Activated naive CD4-positive, alpha-beta T cell treated with Interleukin-2 at 50 U/mL for 16 hours (primary cell): ENCODE data around the gene LRRTM4.

Experiments used
- DNase-seq: peaks from one replicate; pipeline ENCODE4 v3.0.0-alpha.2; 2020

The LRRTM4 gene

DNA sequence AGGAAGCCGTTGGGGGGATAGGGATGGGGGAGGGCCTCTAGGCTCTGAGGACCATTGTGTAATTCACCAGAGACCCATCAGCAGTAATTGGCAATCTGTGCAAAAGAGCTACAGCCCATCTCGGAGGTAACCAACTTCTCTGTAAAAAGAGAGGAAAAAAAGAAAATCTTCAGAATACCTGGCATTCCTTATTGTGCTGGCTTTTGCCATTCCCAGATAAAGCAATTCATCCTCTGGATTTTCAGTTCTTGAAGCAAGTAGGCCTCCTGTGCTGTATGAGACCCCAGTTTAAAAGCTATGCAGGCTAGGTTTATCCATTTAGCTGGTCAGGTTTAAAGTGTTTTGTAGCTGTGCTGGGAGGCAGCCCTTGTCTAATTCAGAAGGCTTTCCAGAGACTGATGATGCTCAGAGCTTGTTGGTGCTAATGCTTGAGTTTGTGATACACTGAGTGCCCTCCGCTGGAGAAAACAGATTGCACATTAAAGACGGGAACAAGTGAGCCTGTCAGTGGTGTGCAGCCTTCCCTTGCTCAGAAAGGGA is at the start of gene LRRTM4:
Gene LRRTM4, minus strand, starts transcription at position 446 of the 540 bp plus-strand sequence.
- no peak for DNase-seq

GRCh38 chr2:77571545-77571944 is 49.4 kb upstream of the LRRTM4 start:
- no peak for DNase-seq

DNA sequence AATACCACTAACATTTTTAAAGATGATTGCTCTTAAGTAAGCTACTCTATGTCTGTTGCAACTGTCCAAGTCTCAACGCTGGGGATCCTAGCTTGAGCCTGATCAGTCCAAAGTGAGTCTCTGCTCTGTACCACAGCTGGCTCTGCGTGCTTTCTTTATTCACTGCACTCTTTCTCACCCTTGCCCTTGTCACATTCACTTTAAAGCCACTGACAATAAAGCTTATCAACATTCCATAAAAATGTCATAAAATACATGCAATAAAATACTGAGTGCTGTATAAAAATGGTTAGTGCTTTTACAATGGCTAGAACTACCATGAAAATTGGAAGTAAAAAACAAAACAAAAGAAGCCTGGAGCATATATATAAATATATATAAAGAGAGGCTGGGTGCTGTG is 45.5 kb upstream of the LRRTM4 start:
- DNase-seq = no peak

DNA sequence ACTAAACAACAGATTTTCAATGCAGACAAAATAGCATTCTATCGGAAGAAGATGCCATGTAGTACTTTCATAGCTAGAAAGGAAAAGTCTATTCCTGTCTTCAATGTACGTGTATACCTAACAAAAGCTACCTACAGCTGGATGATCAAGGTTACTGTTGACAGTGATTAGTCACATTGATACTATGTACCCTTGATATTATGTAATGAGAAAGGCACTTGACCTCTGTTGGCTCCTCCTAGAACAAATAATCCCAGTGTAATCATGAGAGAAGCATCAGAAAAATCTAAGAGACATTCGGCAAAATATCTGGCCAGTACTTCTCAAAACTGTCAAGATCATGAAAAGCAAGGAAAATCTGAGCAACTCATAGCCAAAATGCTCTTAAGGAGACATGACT is 44.4 kb upstream of the LRRTM4 start:
- DNase-seq = no peak

DNA sequence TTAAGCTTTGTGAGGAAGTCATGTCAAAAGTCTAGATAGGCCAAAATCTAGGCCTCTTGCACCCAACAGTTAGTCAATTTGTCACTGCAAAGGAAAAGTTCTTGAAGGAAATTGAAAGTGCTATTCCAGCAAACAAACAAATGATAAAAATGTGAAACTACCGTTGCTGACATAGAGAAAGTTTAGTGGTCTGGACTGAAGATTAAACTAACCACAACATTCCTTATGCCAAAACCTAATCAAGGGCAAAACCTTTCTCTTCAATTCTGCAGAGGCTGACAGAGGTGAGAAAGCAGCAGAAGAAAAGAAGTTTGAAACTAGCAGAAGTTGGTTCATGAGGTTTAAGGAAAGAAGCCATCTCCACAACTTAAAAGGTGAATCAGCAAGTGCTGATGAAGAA is 44.0 kb upstream of the LRRTM4 start:
- no peak for DNase-seq

DNA sequence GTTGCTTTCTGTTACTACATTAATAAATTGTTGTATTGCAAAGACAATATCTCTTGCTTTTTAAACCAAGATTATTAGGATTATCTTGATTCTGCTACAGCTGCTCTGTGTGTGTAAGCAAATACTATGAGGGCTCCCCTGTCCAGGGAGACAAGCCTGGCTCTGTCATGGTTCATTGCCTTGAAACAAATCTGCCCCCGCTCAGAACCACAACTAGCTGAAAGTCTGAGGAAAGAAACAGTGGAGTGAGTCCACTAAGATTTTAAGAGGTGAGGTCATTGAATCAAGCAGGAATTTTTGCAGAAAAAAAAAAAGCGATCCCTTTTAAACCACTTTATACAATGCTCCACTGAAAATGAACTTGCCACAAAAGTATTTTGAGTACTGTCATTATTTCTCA is 30.8 kb upstream of the LRRTM4 start:
- no peak for DNase-seq

DNA sequence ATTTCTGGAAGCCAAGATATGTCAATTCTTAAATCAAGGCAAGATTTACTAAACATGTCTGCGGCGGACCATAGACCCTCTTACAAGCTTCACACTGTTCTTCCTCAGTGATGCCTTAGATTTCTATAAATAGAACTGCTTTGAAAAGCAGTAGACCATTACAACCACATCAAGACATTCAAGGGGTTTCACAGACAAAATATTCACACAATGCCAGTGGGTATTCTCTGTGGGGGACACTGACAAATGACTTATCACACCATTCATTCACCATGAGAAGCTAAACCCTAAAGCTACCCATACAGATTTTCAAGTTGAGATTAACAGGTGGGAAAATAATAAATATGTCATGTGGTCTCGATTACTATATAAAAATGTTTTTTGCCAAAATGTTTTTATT is 15.9 kb upstream of the LRRTM4 start:
- no peak for DNase-seq

GRCh38 chr2:77522888-77523287 is 712 bp upstream of the LRRTM4 start:
- no peak for DNase-seq

GRCh38 chr2:77521548-77521891 is 656 bp downstream of the LRRTM4 start:
- DNase-seq = no peak

DNA sequence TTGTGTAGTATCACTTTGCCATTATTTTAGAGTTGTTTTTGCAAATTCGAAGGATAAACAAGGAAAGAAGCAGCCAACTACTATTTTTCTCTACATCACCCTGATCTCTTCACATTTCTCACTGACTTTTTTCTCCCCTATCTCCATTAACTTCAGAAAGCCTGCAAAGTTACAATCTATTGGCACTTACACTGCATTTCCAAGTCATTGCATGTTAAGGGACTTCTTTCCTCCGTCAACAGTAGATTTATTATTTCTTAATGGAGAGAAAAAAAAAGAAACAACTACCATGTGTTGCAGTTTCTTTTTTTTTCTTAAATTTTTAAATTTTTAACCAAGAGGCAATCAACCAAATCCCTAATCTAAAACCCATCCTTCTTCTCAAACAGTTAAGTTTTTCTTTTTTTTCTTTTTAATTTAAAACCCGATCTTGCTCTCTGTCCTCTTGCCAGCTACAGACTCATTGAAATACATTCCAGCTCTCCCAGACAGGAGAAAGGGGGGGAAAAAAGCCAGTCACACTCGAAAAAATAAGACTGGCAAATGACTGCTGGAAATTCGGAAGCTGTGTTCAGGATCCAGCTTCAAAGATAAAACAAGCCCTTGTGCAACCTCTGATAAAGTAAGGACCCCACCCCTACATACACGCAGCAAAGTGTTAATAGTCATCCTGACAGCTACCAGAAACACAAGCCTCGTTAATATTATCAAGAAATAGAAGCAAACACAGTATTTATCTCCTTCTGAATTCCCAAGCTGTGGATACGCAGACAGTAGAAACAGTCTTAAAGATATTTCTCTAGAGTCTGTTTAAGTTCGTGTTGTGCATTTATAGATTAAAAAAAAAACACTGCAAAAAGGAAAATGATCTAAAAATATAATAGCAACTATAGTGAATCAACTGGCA is 1.3 kb downstream of the LRRTM4 start:
- no peak for DNase-seq

GRCh38 chr2:77519888-77520506 is 2.2 kb downstream of the LRRTM4 start:
- DNase-seq = no peak

DNA sequence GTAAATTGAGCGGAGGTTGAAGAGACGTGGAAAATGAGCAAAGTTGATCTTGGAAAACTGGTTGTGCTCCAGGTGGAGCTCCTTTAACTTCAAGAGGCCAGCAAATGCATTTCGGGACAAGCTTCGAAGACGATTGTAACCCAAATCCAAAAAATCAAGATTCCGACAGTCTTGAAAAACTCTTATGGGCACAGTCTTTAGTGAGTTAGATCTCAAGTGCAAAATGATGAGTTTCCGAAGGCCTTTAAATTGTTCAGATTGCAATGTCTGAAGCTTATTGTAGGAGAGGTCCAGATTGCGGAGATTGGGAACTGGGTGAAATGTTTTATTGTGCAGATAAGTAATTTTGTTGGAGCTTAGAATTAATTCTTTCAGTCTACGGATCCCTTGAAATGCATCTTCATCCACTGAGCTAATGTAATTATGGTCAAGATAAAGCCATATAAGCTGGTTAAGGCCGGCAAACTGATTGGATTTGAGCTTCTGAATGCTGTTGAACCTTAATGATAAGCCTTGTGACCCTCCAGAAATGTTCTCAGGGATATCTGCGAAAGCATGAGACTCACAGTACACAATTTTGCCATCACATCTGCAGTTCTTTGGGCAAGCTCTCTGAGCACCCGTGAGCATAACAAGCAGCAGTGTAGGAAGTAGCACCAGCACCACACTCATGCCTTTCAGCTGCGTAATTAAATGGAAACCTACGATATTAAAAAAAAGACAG is 2.9 kb downstream of the LRRTM4 start:
- no peak for DNase-seq

- no peak for DNase-seq
Measured at GRCh38 chr2:77518311-77518710, 3.9 kb downstream of the LRRTM4 start.

DNA sequence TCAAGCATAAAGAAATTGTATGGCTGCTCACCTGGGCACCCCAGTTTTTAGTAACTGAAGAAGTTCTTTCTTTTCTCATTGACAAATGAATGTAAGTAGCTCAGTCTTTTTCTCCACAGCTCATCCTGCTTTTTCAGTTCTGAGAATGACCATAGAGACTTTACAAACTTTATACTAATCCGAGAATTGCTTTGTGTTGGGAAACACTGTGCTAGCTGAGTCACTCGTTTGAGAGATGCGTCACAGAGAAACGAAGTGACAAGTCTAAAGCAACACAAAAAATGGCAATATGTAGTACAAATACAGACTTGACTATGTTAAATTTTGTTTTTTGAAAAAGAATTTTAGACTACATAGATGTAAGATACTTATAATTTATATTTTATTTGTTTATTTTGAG is 9.0 kb downstream of the LRRTM4 start:
- DNase-seq = no peak

DNA sequence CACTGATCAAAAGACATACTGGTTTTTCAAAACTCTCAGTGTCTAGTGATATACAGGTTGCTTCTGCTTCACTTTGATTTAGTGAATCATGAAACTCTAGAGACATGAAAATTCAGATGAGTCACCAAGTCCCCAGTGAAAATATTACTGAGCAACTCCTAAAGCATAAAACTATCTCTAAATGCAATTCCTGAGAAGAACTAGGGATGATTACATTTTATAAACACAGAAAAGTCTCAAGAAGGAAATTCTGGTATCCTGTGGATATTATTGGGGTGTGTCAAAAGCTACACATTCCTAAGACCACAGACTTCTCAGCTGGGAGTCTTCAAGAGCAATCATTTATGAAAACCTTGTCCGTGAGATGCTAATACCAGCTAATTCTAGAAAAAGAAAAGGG is 9.7 kb downstream of the LRRTM4 start:
- DNase-seq = no peak

GRCh38 chr2:77508511-77508910 is 13.7 kb downstream of the LRRTM4 start:
- DNase-seq = no peak

DNA sequence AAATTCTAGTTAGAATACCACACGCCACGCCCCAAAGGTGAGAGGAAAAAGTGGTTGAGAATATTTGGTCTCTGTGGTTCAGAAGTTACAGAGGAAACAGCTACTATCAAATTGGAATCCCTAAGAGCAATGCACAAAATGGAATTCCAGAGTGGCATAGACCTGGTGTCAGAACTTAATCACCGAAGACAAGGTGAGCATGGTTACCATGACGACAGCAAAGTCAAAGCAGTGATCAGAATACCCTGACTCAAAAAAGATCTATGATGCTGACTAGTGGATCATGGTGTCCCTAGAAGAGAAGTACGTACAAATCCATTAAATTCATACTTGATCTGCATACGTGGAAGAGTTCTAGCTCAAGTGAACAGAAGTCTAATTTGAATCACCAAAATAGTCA is 14.5 kb downstream of the LRRTM4 start:
- no peak for DNase-seq

DNA sequence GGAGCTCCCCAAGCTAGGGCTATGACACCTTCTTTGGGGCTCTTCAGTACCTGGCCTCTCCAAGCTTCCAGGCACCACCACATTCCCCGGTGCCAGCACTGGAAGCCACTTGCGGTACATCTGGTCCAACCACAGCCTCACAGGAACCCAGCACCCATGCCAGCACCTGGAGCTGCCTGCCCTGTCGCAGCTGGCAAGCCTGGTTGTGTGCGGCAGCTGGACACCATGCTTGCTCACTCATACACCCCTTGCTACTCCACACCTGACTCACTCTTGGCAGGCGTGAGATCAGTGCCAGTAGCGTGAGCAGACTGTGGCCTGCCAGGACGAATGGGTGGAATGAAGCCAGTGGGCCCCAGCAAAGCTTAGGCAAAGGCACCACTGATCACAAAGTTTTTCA is 34.0 kb downstream of the LRRTM4 start:
- DNase-seq = no peak

DNA sequence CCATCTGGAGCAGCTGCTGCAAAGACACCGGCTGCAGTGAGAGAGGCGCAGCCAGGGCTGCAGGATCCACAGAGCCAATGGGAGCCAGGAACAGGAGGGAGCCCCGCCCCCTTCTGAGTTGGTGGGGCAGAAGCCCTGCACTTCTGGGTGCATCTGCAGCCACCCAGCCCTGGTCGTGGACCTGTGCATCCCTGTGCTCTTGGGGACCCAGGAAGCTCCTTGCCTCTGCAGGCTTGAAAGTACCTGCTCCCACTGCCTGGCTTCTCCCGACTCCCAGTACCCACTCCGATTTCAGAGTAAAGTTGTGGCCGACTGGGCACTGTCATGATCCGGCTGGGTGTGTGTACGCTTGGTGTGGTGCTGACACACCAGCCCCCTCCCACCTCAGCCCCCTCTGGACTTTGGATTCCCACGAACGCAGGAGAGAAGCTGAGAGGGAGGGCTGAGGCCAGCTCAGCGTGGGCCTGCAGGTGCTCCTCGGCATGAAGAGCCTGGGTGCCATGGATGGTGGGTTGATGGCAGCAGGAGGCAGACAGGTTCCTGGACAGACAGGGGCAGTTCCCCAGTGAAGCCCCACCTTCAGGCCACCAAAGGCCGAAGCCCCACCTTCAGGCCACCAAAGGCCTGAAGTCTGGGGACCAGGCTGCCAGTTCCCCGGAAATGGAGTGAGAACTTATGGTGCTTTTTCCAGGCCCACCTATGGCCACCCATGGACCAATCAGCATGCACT is 34.9 kb downstream of the LRRTM4 start:
- DNase-seq = no peak

- no peak for DNase-seq
Measured at GRCh38 chr2:77484026-77484425, 38.1 kb downstream of the LRRTM4 start.

GRCh38 chr2:77479895-77480294 is 42.3 kb downstream of the LRRTM4 start:
- no peak for DNase-seq

DNA sequence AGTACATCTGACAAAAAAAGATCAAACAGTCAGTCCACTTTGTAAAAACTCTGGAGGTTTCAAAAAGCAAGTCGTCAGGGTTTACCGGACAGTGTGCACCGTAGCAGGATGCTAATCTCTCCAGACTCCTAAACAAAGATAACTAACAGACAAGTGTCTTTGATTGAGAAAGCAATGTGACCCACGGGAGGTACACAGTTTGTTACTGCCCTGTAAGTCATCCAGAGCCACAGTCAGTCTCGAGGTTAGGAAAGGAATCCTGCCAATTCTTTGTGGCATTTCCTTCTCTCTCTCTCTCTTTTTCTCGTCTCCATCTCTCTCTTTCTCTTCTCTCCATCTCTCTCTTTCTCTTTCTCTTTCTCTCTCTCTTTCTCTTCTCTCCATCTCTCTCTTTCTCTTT is 42.8 kb downstream of the LRRTM4 start:
- no peak for DNase-seq

- DNase-seq = no peak
Measured at GRCh38 chr2:77470096-77470495, 52.1 kb downstream of the LRRTM4 start.
